HG03442 (cell line): Measurements from ENCODE around the gene DEGS2.

ENCODE experiments used
- ATAC-seq: cut with Tn5 transposase; IDR thresholded peaks from one replicate; pipeline ENCODE4 v1.9.1; 2021; ENCODE audit warnings: mild to moderate bottlenecking, moderate library complexity; ENCODE audit not compliant: unreplicated experiment

Gene DEGS2

DNA sequence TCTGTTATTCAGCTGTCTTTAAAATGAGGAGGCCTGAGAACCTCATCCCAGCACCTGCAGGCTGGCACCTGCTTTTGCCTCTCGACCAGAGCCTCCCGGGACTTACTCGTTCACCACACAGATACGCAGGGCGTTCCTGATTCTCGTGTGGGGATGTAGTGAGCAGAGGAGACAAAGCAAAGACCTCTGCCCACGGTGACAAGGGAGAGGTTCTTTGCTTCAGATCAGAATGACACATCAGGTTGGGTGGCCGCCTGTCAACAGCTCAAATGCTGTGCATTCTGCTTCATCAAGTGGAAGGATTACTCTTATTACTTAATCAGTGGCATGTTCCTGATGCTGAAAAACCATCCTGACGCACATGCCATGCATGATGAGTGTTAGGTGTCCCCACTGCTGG is 24.4 kb downstream of the DEGS2 start:
- no peak for ATAC-seq

DNA sequence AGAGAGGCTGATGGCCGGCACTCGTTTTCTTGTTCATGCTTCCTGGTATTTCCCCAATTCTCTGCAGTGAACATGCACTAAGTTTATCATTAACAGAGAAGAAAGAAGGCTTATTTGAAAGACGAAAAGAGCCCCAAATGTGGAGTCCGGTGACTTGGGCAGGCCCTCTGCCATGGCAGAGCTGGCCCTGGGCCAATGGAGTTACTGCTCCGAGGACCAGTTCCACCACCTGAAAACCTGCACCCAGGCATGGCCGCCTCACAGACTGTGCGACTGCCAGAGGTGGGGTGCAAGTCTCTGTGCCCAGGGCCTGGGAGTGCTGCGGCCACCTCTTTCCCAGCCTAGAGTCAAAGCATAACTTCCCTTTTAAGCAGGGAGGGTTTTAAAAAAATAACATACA is 24.9 kb downstream of the DEGS2 start:
- no peak for ATAC-seq

- ATAC-seq: no peak
Observed at GRCh38 chr14:100132903-100133510, 26.4 kb downstream of the DEGS2 start.

GRCh38 chr14:100132161-100132902 is 27.1 kb downstream of the DEGS2 start:
- ATAC-seq: no peak

- ATAC-seq: no peak
Observed at GRCh38 chr14:100131181-100131580, 28.3 kb downstream of the DEGS2 start.

DNA sequence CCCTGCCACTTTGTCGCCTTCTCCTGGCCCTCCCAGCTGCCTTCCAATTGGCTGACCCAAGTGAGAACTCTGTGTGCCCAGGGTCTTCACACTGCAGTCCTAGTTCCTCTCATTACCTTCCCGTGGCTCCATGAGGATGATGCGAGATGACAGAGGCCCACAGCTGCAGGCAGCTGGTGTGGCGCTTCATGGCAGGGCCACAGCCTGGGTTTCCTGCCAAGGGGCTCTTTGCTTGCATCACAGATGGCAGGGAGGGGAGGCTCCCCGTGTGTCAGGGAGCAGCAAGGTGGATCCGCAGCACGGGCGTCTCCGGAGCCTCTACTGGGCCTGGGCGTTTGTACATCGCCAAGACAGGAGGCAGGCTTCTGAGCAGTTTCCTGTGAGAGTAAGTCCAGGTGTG is 28.9 kb downstream of the DEGS2 start:
- no peak for ATAC-seq

DNA sequence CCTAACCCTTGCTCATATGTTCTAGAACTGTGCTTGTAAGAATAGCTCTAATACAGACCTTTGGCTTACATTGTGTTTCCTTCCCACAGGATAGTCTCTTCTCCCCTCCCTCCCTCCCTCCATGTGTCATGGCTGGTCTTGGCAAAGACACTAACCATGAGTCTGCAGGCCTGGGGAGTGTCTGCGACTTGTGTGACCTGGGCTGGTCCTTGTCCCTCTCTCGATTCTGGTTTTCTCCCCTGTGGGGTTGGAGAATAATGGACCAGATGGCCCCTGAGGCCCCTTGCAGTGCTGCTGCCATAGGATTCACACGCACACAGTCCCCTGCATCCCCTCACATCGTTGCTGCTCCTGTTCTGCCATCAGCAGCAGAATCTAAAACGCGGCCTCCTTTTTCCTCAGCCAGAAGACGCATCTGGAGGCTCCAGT is 30.3 kb downstream of the DEGS2 start:
- ATAC-seq: no peak

- no peak for ATAC-seq
Observed at GRCh38 chr14:100128688-100129087, 30.8 kb downstream of the DEGS2 start.

- ATAC-seq: no peak
Observed at GRCh38 chr14:100127853-100128455, 31.5 kb downstream of the DEGS2 start.

DNA sequence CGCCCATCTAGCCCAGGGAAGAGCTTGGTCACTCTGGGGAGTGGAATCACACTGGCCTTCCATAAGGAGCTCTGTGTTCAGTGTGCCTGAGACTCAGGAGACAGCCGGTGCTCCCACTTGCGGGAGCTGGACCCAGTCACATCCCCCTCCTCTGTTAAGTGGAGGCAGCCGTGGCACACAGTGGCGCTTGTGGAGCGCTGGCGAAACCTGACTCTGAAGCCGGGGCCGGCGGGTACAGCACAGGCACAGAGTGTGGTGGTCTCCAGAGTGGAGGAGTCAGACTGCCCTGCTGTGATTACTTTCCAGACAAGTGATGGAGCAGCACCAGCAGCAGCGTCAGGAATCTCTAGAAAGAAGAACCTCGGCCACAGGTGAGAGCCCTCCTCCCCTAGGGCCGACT is 33.0 kb downstream of the DEGS2 start:
- ATAC-seq: no peak

DNA sequence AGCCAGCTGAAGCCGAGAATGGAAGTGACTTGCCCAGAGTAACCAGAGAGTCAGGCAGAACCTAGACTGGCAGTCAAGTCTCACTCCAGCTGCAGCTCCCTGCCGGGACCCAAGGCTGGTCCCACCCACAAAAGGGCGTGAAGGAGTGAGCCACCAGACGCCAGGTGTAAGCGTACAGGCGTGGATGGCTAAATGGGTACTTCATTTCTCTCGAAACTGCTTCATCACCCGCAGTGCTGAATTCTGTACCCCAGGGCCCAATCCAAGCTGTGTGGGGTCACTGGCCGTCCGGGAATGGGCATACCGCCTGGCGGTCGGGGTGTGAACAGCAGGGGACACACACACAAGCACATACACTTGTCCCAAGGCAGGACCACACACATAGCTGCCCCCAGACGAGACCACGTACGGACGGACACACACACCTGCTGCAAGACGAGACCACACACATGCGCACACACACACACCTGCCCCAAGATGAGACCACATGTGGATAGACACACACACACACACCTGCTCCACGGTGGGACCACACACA is 34.8 kb downstream of the DEGS2 start:
- ATAC-seq: no peak

GRCh38 chr14:100123618-100124017 is 35.8 kb downstream of the DEGS2 start:
- ATAC-seq: no peak

GRCh38 chr14:100122481-100123223 is 36.8 kb downstream of the DEGS2 start:
- ATAC-seq: no peak

GRCh38 chr14:100121643-100122480 is 37.6 kb downstream of the DEGS2 start:
- ATAC-seq: no peak

DNA sequence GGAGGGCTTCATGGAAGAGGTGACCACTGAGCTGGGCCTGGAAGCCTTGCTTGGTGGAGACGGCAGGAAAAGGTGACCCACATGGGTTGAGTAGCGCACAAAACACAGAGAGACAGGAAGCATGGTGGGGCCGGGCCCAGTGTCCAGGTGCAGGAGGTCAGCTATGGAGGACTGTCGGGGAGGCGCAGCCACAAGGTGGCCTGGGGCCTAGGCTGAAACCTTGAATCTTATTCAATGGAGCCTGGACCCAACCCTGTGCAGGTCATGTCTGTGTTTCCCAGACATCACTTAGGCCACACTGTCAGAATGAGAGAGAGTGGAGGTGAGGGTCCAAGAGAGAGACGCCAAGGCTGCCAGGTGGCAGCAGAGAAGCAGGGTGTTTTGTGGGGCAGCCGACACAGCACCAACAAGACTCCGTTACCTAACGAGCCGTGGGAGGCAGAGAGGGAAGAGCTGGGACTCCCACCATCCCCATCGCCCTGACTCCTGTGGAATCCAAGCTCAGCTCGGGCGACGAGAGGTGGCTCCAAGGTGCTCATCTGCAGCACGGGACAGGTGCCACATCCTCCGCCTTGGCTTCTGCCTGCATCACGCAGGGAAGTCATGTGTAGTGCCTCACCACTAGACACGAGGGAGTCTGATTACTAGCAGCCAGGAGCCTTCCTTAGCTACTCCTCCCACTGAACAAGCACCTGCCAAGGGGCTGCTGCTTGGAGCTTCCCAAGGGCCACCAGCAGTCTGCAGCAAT is 38.7 kb downstream of the DEGS2 start:
- no peak for ATAC-seq

DNA sequence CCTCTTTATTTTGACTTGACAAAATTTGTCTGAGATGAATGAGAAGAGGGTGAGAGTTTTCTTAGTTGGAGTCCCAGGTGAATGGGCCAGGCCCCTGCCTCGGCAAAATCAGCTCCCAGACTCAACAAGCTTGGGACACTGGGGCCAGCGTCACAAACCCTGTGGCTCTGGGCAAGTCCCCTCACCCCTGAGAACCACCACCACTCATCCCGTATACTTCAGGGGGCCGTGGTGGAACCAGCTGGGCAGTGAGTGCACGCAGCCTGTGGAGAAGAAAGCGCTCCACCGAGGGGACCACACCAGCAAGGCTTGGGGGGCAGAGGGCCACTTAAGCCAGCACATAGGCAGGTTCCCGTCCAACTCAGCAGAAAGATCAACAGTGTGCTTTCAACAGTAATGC is 40.2 kb downstream of the DEGS2 start:
- ATAC-seq: no peak

GRCh38 chr14:100118396-100119011 is 40.9 kb downstream of the DEGS2 start:
- ATAC-seq: no peak

GRCh38 chr14:100117633-100118395 is 41.6 kb downstream of the DEGS2 start:
- ATAC-seq: no peak

GRCh38 chr14:100117026-100117425 is 42.4 kb downstream of the DEGS2 start:
- no peak for ATAC-seq
